ENCODE data around the gene PCCA.

DNA sequence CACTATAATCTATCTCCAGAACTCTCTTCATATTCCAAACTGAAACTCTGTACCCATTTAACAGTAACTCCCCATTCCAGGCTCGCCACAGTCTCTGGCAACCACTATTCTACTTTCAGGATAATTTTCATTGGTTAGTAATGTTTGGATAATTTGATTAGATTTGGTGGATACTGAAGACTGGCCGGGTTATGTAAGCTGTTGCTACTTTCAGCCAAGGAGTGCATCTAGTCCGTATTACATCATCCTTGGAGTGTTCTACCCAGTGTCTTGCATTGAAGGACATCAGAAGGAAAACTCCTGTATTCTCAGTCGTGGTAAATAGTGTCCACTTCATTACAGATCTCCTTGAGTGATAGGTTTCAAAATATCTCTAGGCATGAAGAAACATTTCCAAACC lies 60.5 kb downstream of the PCCA start:
- TF ChIP-seq, protein P1, sequence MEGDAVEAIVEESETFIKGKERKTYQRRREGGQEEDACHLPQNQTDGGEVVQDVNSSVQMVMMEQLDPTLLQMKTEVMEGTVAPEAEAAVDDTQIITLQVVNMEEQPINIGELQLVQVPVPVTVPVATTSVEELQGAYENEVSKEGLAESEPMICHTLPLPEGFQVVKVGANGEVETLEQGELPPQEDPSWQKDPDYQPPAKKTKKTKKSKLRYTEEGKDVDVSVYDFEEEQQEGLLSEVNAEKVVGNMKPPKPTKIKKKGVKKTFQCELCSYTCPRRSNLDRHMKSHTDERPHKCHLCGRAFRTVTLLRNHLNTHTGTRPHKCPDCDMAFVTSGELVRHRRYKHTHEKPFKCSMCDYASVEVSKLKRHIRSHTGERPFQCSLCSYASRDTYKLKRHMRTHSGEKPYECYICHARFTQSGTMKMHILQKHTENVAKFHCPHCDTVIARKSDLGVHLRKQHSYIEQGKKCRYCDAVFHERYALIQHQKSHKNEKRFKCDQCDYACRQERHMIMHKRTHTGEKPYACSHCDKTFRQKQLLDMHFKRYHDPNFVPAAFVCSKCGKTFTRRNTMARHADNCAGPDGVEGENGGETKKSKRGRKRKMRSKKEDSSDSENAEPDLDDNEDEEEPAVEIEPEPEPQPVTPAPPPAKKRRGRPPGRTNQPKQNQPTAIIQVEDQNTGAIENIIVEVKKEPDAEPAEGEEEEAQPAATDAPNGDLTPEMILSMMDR (IDR thresholded peaks at IDR 0.05), result no peak
- no peak for TF ChIP-seq POLR2A (IDR thresholded peaks at IDR 0.05)
- no peak for TF ChIP-seq EP300 (IDR thresholded peaks at IDR 0.05)
